C4-2B (cell line): ENCODE data around the gene SNRNP25.

Experiments used
- H3K27ac ChIP-seq: fragments of 450-650 bp; 2 replicates; pipeline ENCODE4 v1.5.1; 2017
- ZFX ChIP-seq: fragments of 450-650 bp; IDR thresholded peaks from 2 replicates; pipeline ENCODE4 v1.6.1; 2017
- TF ChIP-seq, protein P1 (sequence below): fragments of 450-650 bp; conservative IDR thresholded peaks from 2 replicates; pipeline ENCODE4 v1.5.1; 2017; ENCODE audit warnings: mild to moderate bottlenecking

SNRNP25 gene

GRCh38 chr16:89391-90302 lies 36.0 kb downstream of the SNRNP25 start:
- TF ChIP-seq, protein P1, sequence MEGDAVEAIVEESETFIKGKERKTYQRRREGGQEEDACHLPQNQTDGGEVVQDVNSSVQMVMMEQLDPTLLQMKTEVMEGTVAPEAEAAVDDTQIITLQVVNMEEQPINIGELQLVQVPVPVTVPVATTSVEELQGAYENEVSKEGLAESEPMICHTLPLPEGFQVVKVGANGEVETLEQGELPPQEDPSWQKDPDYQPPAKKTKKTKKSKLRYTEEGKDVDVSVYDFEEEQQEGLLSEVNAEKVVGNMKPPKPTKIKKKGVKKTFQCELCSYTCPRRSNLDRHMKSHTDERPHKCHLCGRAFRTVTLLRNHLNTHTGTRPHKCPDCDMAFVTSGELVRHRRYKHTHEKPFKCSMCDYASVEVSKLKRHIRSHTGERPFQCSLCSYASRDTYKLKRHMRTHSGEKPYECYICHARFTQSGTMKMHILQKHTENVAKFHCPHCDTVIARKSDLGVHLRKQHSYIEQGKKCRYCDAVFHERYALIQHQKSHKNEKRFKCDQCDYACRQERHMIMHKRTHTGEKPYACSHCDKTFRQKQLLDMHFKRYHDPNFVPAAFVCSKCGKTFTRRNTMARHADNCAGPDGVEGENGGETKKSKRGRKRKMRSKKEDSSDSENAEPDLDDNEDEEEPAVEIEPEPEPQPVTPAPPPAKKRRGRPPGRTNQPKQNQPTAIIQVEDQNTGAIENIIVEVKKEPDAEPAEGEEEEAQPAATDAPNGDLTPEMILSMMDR = no peak
- TF ChIP-seq ZFX = no peak
- H3K27ac ChIP-seq = no peak overlapping the region

DNA sequence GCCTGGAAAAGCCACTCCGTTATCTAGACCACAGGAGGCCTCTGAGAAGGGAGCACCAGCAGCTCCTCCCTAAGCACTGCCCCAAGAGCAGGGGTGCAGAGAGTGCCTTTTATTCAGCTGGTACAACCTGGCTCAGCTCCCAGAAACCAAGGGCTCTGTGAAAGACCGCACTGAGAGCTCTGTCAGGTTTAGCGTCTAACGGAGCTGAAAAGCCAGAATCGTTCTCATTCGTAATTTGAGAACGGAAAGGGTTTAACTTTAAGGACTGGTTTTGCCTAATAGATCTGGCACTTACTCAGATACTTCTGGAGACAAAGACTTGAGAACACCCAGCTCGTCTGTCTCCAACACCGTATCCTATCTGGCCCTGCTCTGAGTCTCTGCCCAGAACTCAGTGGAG lies 37.9 kb downstream of the SNRNP25 start:
- H3K27ac ChIP-seq = peak overlapping the region; percentile 18; the same call in 1 of the 2 replicates
- TF ChIP-seq, protein P1 = no peak
- no peak for TF ChIP-seq ZFX

- no peak for TF ChIP-seq ZFX
- TF ChIP-seq, protein P1 = no peak
- H3K27ac ChIP-seq = peak overlapping the region; percentile 18; the same call in 1 of the 2 replicates
Measured at GRCh38 chr16:92431-93339, 39.1 kb downstream of the SNRNP25 start.

- H3K27ac ChIP-seq = no peak overlapping the region
- TF ChIP-seq, protein P1 = no peak
- TF ChIP-seq ZFX = no peak
Measured at GRCh38 chr16:94918-95265, 41.3 kb downstream of the SNRNP25 start.

DNA sequence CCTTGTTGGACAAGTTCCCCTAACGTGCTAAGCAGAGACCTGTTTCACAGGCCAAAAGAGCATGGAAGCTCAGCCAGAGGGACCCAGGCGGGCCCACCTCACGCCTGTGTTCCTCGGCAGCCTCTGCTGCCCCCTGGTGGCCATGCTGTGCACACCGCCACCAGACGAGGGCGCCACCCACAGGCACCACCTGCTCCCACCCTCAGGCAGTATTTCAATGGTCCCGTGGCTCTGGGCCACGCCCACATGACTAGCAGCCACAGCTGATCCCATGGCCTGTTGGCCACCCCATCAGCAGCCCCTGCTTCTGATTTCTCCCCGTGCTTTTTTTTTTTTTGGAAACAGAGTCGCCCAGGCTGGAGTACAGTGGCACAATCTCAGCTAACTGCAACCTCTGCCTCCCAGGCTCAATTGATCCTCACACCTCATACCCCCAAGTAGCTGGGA lies 43.3 kb downstream of the SNRNP25 start:
- TF ChIP-seq ZFX = no peak
- TF ChIP-seq, protein P1 = peak; percentile 98
- H3K27ac ChIP-seq = no peak overlapping the region

DNA sequence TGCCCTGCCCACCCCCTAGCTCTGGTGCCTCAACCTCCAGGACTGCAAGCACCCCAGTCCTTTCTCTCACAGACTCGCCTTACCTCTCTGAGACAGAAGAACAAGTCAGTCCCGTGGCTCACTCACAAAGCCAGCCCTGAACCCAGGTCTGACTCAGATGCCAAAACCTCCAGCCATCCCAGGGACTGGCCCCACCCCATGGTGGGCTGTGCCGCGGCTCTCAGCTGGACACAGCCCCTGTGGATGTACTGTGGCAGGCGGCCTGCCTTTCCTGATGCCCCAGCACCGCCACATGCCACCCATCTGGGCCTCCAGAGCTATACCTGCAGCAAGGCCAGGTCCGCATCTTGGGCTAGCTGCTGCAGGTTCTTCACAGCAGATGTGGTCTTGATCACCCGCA lies 44.2 kb downstream of the SNRNP25 start:
- no peak for TF ChIP-seq ZFX
- TF ChIP-seq, protein P1 = no peak
- no peak overlapping the region for H3K27ac ChIP-seq

- no peak overlapping the region for H3K27ac ChIP-seq
- TF ChIP-seq, protein P1 = no peak
- TF ChIP-seq ZFX = no peak
Measured at GRCh38 chr16:100989-101388, 47.4 kb downstream of the SNRNP25 start.
